BJ (cell line): ENCODE data around the gene OCEL1. TPM values are rescaled to one million over a fixed set of nuclear protein-coding genes. Genes with fewer than 3 reads are reported as not detected.
A peak's percentile ranks its signal among the peaks of the same experiment; 100 is the strongest.

ENCODE experiments used
- CTCF ChIA-PET: fragments of 350-600 bp; formaldehyde crosslinking; extraction: SDS; loops from one replicate; lab custom pipeline; 2021; ENCODE audit warnings: antibody characterized with exemption, inconsistent platforms; lab: Yijun Ruan, JAX
- POLR2A ChIA-PET: fragments of 300-600 bp; sonication (Branson Sonifier 250); formaldehyde crosslinking; extraction: SDS; loops from one replicate; lab custom pipeline; 2021; ENCODE audit warnings: antibody characterized with exemption; lab: Charles Lee
- DNase-seq: peaks from one replicate; pipeline ENCODE4 v3.0.0-alpha.2; 2011; ENCODE audit warnings: low read depth
- H3K27me3 ChIP-seq: 2 replicates; pipeline ENCODE4 v1.6.0; 2011; ENCODE audit warnings: low read length; ENCODE audit not compliant: control insufficient read depth, insufficient read depth
- H3K36me3 ChIP-seq: 2 replicates; pipeline ENCODE4 v1.5.1; 2011; ENCODE audit warnings: low read length; ENCODE audit not compliant: control insufficient read depth, insufficient read depth
- H3K4me3 ChIP-seq: 2 replicates; pipeline ENCODE4 v1.5.1; 2011; ENCODE audit warnings: low read depth, mild to moderate bottlenecking, control low read depth, low read length
- CTCF ChIP-seq: IDR thresholded peaks from 2 replicates; pipeline ENCODE4 v1.5.1; 2011; ENCODE audit warnings: low read depth, mild to moderate bottlenecking, control low read depth, inconsistent platforms, low read length, moderate library complexity; ENCODE audit not compliant: insufficient read depth
- polyA plus RNA-seq: library from polyadenylated mRNA; depleted of rRNA; stranded (reverse); fragments of >200 nt; gene quantifications from 2 replicates; pipeline ENCODE4 v1.2.3, GENCODE V29; 2011

Gene OCEL1
- polyA plus RNA-seq, 1 experiment = 10.0 TPM

GRCh38 chr19:17215127-17215971, 10.7 kb upstream of the OCEL1 start, which contains the start of gene USE1:
Gene USE1, plus strand, starts transcription at chr19:17215357. Its CDS starts 49 bp downstream, at chr19:17215406.
- Histone ChIP-seq H3K27me3 (no peaks in the 10 kb centered on the region), H3K36me3 (peaks cover 24% of the 10 kb centered on the region), H3K4me3 (peak within 1 kb of the TSS; percentile 88)
- ChIA-PET CTCF (interaction anchor here (0.9 to 1.9 kb wide), 5 partner anchors 9 to 251 kb away, joined by 3 to 9 read pairs (median 6); partner anchors contain the start of gene OCEL1), POLR2A (interaction anchor here (0.6 kb wide), 3 partner anchors 16 to 752 kb away, joined by 3 to 4 read pairs (median 4); partner anchors contain the start of gene BABAM1)
- no peak for TF ChIP-seq CTCF
- DNase-seq = peak; percentile 51

- Histone ChIP-seq H3K27me3 (no peaks in the 10 kb centered on the region), H3K4me3 (peak overlapping the region; percentile 88), H3K36me3 (peaks cover 19% of the 10 kb centered on the region)
- DNase-seq = no peak
- no peak for TF ChIP-seq CTCF
- POLR2A ChIA-PET = no interaction called here
- CTCF ChIA-PET = interaction anchor here (0.9 to 1.9 kb wide), 2 partner anchors 66 to 250 kb away, joined by 3 to 8 read pairs; no protein-coding TSS in a partner anchor
Measured at GRCh38 chr19:17216058-17216670, 9.9 kb upstream of the OCEL1 start.

GRCh38 chr19:17219286-17219685, 6.7 kb upstream of the OCEL1 start:
- ChIA-PET POLR2A (no interaction called here), CTCF (no interaction called here)
- no peak for DNase-seq
- Histone ChIP-seq H3K36me3 (peaks cover 11% of the 10 kb centered on the region), H3K27me3 (no peaks in the 10 kb centered on the region), H3K4me3 (no peak overlapping the region)
- no peak for TF ChIP-seq CTCF

- Histone ChIP-seq H3K36me3 (peaks cover 11% of the 10 kb centered on the region), H3K27me3 (no peaks in the 10 kb centered on the region), H3K4me3 (no peak overlapping the region)
- POLR2A ChIA-PET = no interaction called here
- no peak for TF ChIP-seq CTCF
- CTCF ChIA-PET = interaction anchor here (1.4 kb wide), 1 partner anchor 40 kb away, joined by 3 read pairs; no protein-coding TSS in a partner anchor
- DNase-seq = no peak
Measured at GRCh38 chr19:17220207-17220758, 5.7 kb upstream of the OCEL1 start.

- H3K4me3 ChIP-seq = no peak overlapping the region
- POLR2A ChIA-PET = no interaction called here
- H3K36me3 ChIP-seq = peaks cover 9% of the 10 kb centered on the region; the same call in 1 of the 2 replicates
- no peak for TF ChIP-seq CTCF
- CTCF ChIA-PET = interaction anchor here (1.4 to 2.3 kb wide), 3 partner anchors 10 to 57 kb away, joined by 3 to 6 read pairs (median 6); partner anchors contain the start of gene USE1
- no peak for DNase-seq
- H3K27me3 ChIP-seq = no peaks in the 10 kb centered on the region
Measured at GRCh38 chr19:17225053-17225452, 973 bp upstream of the OCEL1 start.
